Forelimb muscle (tissue), 1 donor: ENCODE data around the gene HLA-DOB. TPM values are rescaled to one million over a fixed set of nuclear protein-coding genes. Genes with fewer than 3 reads are reported as not detected.
A peak's percentile ranks its signal among the peaks of the same experiment; 100 is the strongest.
"Not testable (repeated sequence)": the region's sequence is repeated elsewhere in the genome, so short reads cannot be mapped to it uniquely, and the experiment has no call there.

Experiments
- DNase-seq: peaks from one replicate; pipeline ENCODE4 v3.0.0-alpha.2; 2013; ENCODE audit warnings: low read depth
- polyA plus RNA-seq: library from polyadenylated mRNA; unstranded; fragments of 120-200 nt; gene quantifications from one replicate; pipeline ENCODE4 v1.2.1, GENCODE V29; 2013; ENCODE audit not compliant: insufficient read length

The HLA-DOB gene
- polyA plus RNA-seq, 1 donor: 0.30 TPM

- no peak for DNase-seq
These were observed 1.7 kb downstream of the HLA-DOB start for GRCh38 chr6:32815115-32815514.

- DNase-seq: no peak
These were observed 2.7 kb downstream of the HLA-DOB start for GRCh38 chr6:32814145-32814544.

GRCh38 chr6:32809171-32809570, 7.6 kb downstream of the HLA-DOB start:
- no peak for DNase-seq

DNA sequence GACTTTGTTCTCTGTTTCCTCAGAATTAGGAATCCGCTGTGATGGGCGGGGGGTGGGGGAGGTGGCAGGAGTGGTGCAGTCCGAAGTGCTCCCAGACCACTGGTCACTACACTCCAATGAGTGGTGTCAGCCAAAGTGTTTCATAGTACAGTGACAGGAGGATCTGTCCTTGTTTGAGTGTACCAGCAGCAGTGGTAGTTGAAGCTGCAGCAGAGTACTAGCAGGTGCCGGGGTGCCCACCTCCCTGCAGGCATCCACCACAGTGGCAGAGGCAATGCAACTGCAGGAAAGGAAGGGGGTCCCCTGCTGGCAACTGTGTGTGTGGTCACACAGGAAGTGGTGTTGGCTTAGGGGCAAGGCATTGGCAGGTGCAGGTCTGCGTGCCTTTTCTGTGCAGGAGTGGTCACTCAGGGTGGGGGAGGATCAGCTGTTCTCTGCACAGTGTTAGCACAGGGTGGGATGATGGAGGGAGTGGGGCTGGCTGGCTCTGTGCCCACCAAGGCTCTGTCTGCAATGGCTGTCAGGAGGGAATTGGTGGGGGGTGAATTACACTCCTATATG, 9.7 kb downstream of the HLA-DOB start:
- DNase-seq: no peak

GRCh38 chr6:32805404-32805803, 11.4 kb downstream of the HLA-DOB start:
- not testable (repeated sequence) for DNase-seq

DNA sequence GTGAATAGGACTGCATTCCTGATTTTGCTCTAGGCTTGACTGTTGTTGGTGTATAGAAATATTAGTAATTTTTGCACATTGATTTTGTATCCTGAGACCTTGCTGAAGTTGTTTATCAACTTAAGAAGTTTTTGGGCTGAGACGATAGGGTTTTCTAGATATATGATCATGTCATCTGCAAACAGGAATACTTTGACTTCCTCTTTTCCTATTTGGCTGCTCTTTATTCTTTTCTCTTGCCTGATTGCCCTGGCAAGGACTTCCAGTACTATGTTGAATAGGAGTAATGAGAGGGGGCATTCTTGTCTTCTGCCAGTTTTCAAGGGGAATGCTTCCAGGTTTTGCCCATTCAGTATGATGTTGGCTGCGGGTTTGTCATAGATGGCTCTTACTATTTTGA, 13.4 kb downstream of the HLA-DOB start:
- DNase-seq: no peak

DNA sequence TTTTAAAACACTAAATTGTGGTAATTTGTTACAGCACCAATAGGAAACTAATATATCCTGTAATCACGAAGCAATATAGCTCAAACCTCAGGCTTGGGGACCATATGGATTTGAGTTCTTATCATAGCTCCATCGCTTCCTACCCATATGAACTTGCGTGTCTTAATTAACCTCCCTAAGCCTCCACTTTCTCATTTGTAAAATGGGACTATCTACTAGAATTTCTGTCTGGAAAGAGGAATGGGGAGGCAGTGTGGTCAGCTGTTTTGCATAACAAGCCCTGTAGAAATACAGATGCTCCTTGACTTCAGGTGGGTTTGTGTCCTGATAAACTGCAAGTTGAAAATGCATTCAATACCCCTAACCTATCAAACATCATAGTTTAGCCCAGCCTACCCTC, 17.1 kb downstream of the HLA-DOB start:
- DNase-seq: no peak

DNA sequence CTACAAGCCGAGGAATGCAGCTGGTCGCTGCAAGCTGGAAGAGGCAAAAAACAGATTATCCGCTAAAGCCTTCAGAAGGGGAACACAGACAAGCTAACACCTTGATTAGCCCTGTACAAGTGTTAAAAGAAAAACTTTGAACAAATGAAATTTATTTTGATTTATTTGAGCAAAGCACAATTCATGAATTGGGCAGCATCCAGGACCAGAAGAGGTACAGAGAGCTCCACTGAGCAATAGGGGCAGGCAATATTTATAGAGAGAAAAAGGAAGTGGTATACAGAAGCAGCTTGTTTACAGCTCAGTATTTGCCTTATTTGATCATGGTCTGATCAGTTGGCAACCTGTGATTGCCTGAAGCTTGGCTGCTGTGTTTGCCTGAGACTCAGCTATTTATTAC, 17.6 kb downstream of the HLA-DOB start:
- DNase-seq: no peak

- peak; percentile 40 for DNase-seq
These were observed 19.7 kb downstream of the HLA-DOB start for GRCh38 chr6:32796848-32797776.

- DNase-seq: no peak
These were observed 22.3 kb downstream of the HLA-DOB start for GRCh38 chr6:32794510-32794909.

- DNase-seq: no peak
These were observed 23.8 kb downstream of the HLA-DOB start for GRCh38 chr6:32792901-32793435.

DNA sequence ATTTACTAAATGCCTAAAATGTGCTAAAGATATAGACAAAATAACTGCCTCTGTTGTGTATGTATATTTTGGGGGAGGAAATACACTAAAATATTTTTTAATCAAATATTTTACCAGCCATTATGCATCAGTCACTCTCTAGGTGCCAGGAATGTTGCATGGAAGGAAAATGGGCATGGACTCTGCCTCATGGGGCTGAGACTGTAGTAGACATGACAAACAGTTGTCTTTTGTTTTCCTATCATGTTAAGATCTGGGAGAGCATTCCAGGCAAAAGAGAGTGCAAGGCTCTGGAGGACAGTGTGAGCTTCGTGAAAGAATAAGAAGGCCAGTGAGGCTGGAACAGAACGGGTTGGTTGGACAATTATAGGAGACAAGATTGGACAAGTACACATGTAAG, 26.5 kb downstream of the HLA-DOB start:
- no peak for DNase-seq

GRCh38 chr6:32785781-32786533, 30.8 kb downstream of the HLA-DOB start:
- peak; percentile 35 for DNase-seq

- DNase-seq: not testable (repeated sequence)
These were observed 33.9 kb downstream of the HLA-DOB start for GRCh38 chr6:32782923-32783322.

- no peak for DNase-seq
These were observed 37.8 kb downstream of the HLA-DOB start for GRCh38 chr6:32779036-32779435.

DNA sequence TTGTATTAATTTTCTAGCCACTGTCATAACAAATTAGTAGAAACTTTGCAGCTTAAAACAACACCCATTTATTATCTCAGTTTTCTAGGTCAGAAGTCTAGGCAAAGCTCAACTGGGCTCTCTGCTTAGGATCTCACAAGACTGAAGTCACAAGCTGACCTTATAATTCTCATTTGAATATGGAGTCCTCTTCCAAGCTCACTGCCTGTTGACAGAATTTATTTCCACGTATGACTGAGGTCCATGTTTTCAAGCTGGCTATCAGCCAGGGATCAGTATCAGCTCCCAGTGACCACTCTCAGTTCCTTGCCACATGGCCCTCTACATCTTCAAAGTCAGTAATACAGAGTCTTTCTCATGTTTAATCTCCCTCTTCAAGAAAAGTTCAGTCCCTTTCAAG, 41.7 kb downstream of the HLA-DOB start:
- no peak for DNase-seq

DNA sequence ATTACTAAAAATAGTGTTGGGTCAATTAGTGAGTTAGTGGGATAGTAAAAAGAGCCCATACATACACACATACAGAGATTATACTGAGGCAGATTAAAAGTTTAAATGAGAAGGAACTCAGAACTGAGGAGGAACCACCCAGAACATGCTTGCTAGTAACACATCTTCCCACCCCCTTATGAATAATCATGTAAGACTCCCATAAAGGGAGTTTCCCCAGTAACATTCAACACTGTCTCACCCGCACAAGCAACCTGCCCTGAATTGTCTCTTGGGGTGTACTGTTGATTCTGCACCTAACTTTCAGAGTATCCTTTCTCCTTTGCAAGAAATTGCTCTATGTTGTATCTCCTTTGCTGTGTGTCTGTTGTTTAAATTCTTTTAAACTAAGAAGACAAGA, 42.4 kb downstream of the HLA-DOB start:
- no peak for DNase-seq

GRCh38 chr6:32772656-32773055, 44.1 kb downstream of the HLA-DOB start:
- DNase-seq: no peak

DNA sequence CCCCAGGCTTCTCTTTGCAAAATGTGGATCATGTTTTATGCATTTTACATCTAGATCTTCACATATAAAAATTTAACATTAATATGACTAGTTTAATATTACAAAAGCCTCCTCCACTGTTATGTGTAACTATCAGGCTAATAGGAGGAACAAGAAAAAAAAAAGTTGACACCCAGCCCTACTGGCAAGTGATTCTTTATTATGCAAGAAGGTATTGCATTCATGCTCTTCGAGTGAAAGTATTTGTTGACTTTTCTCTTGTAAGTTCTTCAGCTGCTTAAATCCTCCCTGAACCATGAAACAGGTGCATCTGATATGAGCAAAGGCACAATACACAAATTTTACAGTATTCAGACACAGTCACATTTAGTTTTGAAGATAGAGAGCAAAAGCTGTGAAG, 52.8 kb downstream of the HLA-DOB start:
- no peak for DNase-seq

DNA sequence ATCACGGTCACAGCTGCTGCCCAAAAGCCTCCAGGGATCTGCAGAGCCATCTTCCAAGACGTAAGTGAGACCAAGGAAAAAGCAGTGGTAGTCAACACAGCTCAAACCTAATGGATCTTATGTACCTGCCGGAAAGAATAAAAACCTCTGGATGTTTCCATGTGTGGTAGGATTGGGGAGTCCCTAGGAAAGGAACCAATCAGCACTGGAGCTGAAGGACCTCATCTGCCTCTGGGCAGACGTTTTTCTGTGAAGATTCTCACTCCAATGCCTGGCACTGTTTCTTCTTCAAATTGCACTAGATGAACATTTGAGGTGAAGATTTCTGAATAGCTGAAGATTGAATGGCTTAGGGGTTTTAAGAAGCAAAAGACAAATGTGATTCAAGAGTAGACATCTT, 53.4 kb downstream of the HLA-DOB start, which contains the start of gene HLA-DQB2:
Gene HLA-DQB2 (minus strand): TSS at position 112 of the 400 bp plus-strand sequence. CDS start 62 bp downstream, at position 50.
- no peak for DNase-seq
